ENCODE results near the gene MACROD2. TPM values are rescaled to one million over a fixed set of nuclear protein-coding genes. Genes with fewer than 3 reads are reported as not detected.

MACROD2 gene
- total RNA-seq, 4 donors from 2014 or later, result 4.6 to 33.0 (median 8.3) TPM

DNA sequence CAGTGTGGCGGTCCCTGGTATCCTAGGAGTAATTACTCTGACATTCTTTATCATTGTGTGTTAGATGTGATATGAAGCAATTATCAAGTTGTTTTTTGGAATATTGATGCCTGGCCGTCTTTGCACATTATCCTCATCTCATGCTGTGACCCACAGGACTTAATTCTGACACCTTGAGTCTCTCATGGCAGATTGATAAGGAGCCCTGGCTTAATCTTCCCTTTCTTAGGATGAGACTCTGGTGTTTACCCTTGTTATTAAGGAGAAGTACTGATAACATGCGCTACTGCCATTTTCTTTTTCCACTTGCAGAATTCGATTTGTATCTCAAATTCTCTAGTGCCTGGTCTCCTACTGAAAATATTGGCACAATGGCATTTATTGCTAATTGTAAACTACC lies 1597.8 kb downstream of the MACROD2 start:
- intact Hi-C loops (cut with DNase I; ENCODE audit: low total_unique reads), result loop anchor here (2.0 kb wide), 1 partner anchor 46 kb away; no protein-coding TSS in a partner anchor
- no peak for DNase-seq
- no peak for TF ChIP-seq EP300 (IDR thresholded peaks at IDR 0.05; ENCODE audit: low read depth)
- TF ChIP-seq POLR2A (IDR thresholded peaks at IDR 0.05), result no peak
- TF ChIP-seq POLR2AphosphoS5 (IDR thresholded peaks at IDR 0.05), result no peak
- TF ChIP-seq, protein P1, sequence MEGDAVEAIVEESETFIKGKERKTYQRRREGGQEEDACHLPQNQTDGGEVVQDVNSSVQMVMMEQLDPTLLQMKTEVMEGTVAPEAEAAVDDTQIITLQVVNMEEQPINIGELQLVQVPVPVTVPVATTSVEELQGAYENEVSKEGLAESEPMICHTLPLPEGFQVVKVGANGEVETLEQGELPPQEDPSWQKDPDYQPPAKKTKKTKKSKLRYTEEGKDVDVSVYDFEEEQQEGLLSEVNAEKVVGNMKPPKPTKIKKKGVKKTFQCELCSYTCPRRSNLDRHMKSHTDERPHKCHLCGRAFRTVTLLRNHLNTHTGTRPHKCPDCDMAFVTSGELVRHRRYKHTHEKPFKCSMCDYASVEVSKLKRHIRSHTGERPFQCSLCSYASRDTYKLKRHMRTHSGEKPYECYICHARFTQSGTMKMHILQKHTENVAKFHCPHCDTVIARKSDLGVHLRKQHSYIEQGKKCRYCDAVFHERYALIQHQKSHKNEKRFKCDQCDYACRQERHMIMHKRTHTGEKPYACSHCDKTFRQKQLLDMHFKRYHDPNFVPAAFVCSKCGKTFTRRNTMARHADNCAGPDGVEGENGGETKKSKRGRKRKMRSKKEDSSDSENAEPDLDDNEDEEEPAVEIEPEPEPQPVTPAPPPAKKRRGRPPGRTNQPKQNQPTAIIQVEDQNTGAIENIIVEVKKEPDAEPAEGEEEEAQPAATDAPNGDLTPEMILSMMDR (IDR thresholded peaks at IDR 0.05), result no peak
- no peaks in the 10 kb centered on the region for H3K9me3 ChIP-seq
- no peaks in the 10 kb centered on the region for H3K36me3 ChIP-seq
- 90 to 94% methylated on average over 4 of the region's 4 CpGs for WGBS, 2 donors (ENCODE audit: low coverage in 1 of 2)
- no peak overlapping the region for H3K27ac ChIP-seq
- in situ Hi-C loops (cut with MboI; ENCODE audit: low pct_ligation_motif_present in 1 of 4, low pct_unique_long_range_greater_than_20kb in 1 of 4, low sequenced_read_pairs in 3 of 4), result no loop called here
- no peak overlapping the region for H3K4me3 ChIP-seq
- no peaks in the 10 kb centered on the region for H3K27me3 ChIP-seq
- no peaks in the 10 kb centered on the region for H3K4me1 ChIP-seq

DNA sequence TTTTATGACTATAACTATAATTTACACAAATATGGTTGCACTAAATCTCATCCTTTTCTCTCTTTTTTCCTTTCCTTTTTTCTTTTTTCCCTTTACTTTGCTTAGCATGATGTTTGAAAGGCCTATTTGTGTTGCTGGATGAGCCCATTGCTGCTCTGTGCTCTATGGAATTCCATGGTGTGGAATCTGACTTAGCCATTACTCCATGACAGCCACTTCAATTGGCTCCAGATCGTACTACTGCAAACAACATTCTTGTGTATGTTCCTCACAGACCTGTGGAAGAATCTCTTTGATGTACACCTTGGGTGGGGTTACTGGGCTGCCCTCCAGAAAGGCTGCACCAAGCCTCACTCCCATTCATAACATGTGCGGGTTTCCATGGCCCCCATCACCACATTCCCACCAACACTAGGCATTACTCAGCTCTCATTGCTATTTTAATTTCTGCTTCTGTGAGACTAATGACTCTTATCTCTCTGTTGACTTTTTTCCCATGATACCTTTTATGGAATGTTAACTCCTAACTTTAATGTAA lies 1598.9 kb downstream of the MACROD2 start:
- Histone ChIP-seq H3K4me1 (no peaks in the 10 kb centered on the region), H3K36me3 (no peaks in the 10 kb centered on the region), H3K27ac (no peak overlapping the region), H3K4me3 (no peak overlapping the region), H3K27me3 (no peaks in the 10 kb centered on the region), H3K9me3 (no peaks in the 10 kb centered on the region)
- intact Hi-C loops (cut with DNase I; ENCODE audit: low total_unique reads), result no loop called here
- TF ChIP-seq EP300 (IDR thresholded peaks at IDR 0.05; ENCODE audit: low read depth), result no peak
- TF ChIP-seq, protein P1 (IDR thresholded peaks at IDR 0.05), result no peak
- no peak for TF ChIP-seq POLR2A (IDR thresholded peaks at IDR 0.05)
- no peak for TF ChIP-seq POLR2AphosphoS5 (IDR thresholded peaks at IDR 0.05)
- in situ Hi-C loops (cut with MboI; ENCODE audit: low pct_ligation_motif_present in 1 of 4, low pct_unique_long_range_greater_than_20kb in 1 of 4, low sequenced_read_pairs in 3 of 4), result no loop called here
- DNase-seq, result no peak
- 33 to 54% methylated on average over 1 to 2 of the region's 2 CpGs for WGBS, 2 donors (ENCODE audit: low coverage in 1 of 2)

DNA sequence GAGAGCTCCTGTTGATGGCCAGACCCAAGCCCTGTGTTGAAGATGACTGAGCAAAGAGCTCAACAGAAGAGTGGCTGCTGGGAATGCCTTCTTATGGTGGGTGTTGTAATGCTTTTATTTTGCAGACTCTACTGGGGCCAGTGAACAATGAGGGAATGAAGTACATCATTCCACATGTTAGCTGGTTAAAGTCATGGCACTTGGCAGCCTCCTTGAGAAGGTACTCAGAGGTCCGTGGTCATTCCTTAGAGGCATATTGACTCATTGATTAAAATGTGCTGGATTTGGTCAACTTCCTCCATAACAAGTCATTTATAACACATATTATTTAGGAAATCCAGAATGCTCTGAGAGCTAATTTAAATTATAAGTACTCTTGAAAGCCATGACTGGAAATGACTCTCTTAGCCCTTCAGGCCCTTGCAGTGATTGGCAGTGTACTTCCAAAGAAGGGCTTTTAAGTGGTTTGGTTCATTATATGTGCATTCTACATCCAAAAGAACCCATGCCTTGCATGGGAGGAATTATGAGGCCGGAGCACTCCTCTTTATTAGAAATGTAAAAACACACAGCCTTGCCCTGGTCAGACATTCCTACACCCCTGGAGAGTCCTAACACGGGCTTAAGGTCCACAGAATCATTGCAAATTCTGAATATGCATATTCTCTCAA lies 1601.0 kb downstream of the MACROD2 start:
- intact Hi-C loops (cut with DNase I; ENCODE audit: low total_unique reads) (no loop called here), in situ Hi-C loops (cut with MboI; ENCODE audit: low pct_ligation_motif_present in 1 of 4, low pct_unique_long_range_greater_than_20kb in 1 of 4, low sequenced_read_pairs in 3 of 4) (no loop called here)
- TF ChIP-seq, protein P1 (IDR thresholded peaks at IDR 0.05), result no peak
- no peak for TF ChIP-seq POLR2AphosphoS5 (IDR thresholded peaks at IDR 0.05)
- no peak for TF ChIP-seq POLR2A (IDR thresholded peaks at IDR 0.05)
- no peak for TF ChIP-seq EP300 (IDR thresholded peaks at IDR 0.05; ENCODE audit: low read depth)
- Histone ChIP-seq H3K4me3 (no peak overlapping the region), H3K27ac (no peak overlapping the region), H3K27me3 (no peaks in the 10 kb centered on the region), H3K9me3 (no peaks in the 10 kb centered on the region), H3K36me3 (no peaks in the 10 kb centered on the region), H3K4me1 (no peaks in the 10 kb centered on the region)
- DNase-seq, result no peak
- 38 to 76% methylated on average over 1 to 3 of the region's 3 CpGs for WGBS, 2 donors (ENCODE audit: low coverage in 1 of 2)

DNA sequence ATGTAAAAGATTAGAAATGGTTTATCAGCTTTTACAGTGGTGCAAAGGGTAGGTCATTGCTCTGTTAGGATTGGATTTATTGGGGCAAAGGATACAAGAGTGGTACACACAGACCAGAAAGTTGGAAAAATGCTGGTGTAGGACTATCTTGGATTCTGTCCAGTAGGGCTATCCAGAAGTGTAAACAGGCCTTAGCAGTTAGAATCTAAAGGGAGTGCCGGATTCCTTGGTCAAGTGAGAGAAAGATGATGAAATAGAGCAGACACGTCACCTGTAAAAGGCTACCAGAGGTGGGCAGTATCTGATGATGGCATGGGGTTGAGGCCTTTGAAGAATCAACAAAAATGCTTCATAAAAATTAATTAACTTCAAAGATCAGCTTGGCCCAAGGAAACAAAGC lies 1602.0 kb downstream of the MACROD2 start:
- 50 to 54% methylated on average over 2 of the region's 2 CpGs for whole genome bisulfite sequencing, 2 donors (ENCODE audit: low coverage in 1 of 2)
- H3K27ac ChIP-seq, result no peak overlapping the region
- no peak overlapping the region for H3K4me3 ChIP-seq
- H3K36me3 ChIP-seq, result no peaks in the 10 kb centered on the region
- no peaks in the 10 kb centered on the region for H3K27me3 ChIP-seq
- intact Hi-C loops (cut with DNase I; ENCODE audit: low total_unique reads), result no loop called here
- in situ Hi-C loops (cut with MboI; ENCODE audit: low pct_ligation_motif_present in 1 of 4, low pct_unique_long_range_greater_than_20kb in 1 of 4, low sequenced_read_pairs in 3 of 4), result no loop called here
- DNase-seq, result no peak
- TF ChIP-seq, protein P1 (IDR thresholded peaks at IDR 0.05), result no peak
- TF ChIP-seq EP300 (IDR thresholded peaks at IDR 0.05; ENCODE audit: low read depth) (no peak), POLR2A (IDR thresholded peaks at IDR 0.05) (no peak), POLR2AphosphoS5 (IDR thresholded peaks at IDR 0.05) (no peak)
- H3K9me3 ChIP-seq, result no peaks in the 10 kb centered on the region
- no peaks in the 10 kb centered on the region for H3K4me1 ChIP-seq
